Measurements from ENCODE around the gene EIF1. TPM values are rescaled to one million over a fixed set of nuclear protein-coding genes. Genes with fewer than 3 reads are reported as not detected.
"Not testable (repeated sequence)": the region's sequence is repeated elsewhere in the genome, so short reads cannot be mapped to it uniquely, and the experiment has no call there.

The EIF1 gene
- total RNA-seq, 1 donor from 2014 or later, result 1,012 TPM

GRCh38 chr17:41678907-41679739, 9.6 kb upstream of the EIF1 start:
- no peak for DNase-seq (ENCODE audit: low spot score)

DNA sequence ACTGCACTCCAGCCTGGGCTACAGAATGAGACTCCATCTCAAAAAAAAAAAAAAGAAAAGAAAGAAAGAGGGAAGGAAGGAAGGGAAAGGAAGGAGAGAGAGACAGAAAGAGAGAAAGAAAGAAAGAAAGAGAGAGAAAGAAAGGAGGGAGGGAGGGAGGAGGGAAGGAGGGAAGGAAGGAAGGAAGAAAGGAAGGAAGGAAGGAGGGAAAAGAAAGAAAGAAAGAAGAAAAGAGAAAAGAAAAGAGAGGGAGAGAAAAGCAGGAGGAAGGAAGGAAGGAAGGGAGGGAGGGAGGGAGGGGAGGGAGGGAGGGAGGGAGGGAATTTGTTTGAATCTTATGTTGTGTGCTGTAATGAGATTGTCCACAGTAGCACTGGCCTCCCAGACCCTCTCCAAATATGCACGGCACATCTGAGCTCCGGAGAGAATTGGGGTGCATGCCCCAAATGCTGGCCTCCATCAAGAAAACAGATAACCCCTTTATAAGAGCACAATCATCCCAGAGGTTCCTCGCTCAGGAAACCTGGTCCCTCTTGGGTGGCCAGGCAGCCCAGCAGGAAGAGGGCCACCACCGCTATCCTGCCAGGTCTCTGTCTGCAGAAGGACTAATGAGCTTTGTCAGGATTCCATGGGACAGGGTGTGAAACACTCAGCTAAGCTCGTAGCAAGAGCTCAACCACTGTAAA, 8.8 kb upstream of the EIF1 start:
- DNase-seq (ENCODE audit: low spot score), result no peak

DNA sequence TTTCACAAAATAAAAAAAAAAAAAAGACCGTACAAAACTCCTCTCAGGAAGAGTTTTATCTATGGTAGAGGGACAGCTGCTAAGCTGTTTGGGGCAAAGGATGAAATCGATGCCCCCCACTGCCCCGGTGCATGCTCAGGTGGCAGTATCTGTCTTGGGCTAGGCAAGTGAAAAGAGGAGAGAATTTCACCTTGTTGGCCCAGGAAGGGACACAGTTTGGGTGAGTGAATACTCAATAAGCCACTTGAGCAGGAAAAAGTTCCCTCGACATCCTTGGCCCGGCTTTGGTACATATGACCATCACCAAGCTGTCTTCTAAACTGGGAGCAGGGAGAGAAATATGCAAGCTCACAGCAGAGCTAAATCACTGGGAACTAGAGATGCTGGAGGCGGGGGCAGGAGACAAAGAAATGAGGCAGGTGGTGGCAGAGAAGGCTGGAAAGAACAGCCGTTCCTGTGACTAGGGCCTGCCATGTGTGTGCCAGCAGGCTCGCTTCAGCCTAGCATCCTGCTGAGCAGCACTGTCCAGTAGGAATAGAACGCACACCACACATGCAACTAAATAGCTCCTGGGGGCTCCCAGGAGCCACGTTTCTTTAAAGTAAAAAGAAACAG, 8.2 kb upstream of the EIF1 start:
- no peak for DNase-seq (ENCODE audit: low spot score)

DNA sequence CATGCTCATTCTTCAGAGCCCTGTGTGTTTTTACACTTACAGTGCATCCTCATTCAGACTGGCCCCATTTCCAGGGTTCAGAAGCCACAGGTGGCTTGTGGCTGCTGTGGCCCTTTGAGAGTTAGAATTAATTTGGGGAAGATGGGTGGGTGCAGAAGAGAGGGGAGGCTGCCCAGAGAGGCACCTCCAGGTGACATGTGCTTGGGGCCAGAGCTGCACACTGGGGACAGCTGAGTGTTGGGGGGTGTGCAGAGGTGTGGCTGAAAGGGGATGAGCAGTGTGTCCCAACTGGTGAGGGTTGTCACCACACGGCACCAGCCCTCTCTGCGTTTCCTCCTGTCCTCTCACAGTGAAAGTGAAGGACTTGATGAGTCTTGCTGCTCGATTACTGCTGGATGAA, 6.9 kb upstream of the EIF1 start:
- no peak for DNase-seq (ENCODE audit: low spot score)

- no peak for DNase-seq (ENCODE audit: low spot score)
These were observed 6.1 kb upstream of the EIF1 start for GRCh38 chr17:41682631-41683030.

- DNase-seq (ENCODE audit: low spot score), result no peak
These were observed 5.2 kb upstream of the EIF1 start for GRCh38 chr17:41683441-41684007.

GRCh38 chr17:41684035-41684434, 4.7 kb upstream of the EIF1 start:
- DNase-seq (ENCODE audit: low spot score), result no peak

DNA sequence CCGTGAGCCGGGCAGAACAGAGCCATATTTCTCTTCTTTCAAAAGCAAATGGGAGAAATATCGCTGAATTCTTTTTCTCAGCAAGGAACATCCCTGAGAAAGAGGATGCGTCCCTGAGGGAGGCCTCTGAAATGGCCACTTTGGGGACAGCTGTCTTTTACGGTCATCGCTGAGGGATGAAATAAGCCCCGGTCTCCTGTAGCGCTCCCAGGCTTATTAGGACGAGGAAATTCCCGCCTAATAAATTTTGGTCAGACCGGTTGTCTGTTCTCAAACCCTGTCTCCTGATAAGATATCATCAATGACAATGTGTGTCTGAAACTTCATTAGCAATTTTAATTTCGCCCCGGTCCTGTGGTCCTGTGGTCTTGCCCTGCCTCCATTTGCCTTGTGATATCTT, 2.9 kb upstream of the EIF1 start:
- not testable (repeated sequence) for DNase-seq (ENCODE audit: low spot score)

GRCh38 chr17:41686281-41686680, 2.4 kb upstream of the EIF1 start:
- no peak for DNase-seq (ENCODE audit: low spot score)

DNA sequence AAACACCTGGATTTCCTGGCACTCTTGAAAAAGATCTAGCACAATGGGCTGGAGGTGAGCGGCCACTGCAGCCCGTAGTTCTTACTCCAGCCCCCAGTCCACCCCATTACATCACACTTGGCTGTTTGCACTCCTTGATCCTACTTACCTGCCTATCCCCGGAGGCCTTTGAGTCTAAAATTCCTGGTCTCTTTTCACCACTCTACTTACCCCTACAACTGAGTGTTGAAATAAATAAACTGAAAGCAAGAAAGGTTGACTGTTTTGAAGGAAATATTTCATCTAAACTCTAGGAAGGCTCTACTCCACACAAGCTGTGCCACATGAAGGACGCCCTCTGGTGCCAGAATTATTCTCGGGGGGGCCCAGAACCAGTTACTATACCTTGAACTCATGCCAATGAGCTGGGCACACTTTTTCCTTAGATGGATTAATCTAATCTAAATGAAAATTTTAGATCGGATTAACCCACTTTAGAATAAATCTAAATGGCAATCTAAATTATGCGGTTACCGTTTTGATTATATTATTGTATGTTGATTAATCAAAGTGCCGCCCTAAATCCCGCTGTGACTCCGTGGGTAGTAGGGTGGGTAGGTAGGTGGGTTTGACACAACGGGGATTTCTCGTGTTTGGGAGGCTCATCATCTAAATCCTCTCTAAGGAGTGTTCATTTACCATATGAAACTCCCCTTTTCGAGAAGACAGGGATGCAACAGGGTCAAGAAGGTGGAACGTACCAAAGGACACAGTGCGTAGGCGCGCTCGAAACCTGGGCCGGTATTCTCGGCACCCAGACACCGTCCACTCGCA, 651 bp upstream of the EIF1 start:
- DNase-seq (ENCODE audit: low spot score), result peak; percentile 71

DNA sequence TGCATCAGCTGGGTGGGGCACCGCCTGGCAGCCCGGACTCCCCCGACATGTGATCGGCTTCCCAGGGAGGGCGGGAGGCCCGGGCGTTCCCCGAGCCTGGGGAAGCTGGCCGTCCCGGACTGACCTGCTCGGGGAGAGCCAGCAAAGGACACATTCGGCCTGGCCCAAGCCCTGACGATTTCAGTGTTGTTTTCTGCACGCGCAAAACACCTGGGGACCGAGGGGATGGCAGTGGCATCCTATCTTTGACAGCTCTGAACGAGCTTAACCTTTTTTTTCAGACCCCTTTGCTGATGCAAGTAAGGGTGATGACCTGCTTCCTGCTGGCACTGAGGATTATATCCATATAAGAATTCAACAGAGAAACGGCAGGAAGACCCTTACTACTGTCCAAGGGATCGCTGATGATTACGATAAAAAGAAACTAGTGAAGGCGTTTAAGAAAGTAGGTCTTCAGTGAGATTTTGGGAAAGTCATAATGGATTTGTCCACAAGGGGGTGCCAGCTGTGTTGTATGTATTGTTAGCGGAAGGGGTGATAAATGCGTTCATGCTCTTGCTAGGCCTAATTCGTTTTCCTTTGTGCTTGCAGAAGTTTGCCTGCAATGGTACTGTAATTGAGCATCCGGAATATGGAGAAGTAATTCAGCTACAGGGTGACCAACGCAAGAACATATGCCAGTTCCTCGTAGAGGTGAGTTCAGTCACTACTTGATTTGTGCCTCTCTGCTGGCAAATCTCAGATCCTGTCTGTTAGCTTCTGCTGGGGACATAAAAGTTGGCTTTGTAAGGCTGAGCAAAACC, 1.0 kb downstream of the EIF1 start:
- DNase-seq (ENCODE audit: low spot score), result peak; percentile 68

DNA sequence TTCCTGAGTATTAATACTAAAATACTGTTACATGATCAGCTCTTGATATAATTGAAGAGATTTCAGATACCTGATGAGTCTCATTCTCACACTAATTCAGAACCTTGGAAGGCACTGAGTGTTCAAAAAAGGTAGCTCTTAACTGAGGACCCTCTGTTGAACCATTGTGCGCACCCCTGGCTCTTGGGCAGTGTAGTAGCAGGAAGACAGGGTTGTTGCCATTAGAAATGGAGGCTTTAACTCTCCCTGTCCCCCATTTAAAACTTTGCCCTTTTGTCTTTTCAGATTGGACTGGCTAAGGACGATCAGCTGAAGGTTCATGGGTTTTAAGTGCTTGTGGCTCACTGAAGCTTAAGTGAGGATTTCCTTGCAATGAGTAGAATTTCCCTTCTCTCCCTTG, 1.8 kb downstream of the EIF1 start:
- no peak for DNase-seq (ENCODE audit: low spot score)

DNA sequence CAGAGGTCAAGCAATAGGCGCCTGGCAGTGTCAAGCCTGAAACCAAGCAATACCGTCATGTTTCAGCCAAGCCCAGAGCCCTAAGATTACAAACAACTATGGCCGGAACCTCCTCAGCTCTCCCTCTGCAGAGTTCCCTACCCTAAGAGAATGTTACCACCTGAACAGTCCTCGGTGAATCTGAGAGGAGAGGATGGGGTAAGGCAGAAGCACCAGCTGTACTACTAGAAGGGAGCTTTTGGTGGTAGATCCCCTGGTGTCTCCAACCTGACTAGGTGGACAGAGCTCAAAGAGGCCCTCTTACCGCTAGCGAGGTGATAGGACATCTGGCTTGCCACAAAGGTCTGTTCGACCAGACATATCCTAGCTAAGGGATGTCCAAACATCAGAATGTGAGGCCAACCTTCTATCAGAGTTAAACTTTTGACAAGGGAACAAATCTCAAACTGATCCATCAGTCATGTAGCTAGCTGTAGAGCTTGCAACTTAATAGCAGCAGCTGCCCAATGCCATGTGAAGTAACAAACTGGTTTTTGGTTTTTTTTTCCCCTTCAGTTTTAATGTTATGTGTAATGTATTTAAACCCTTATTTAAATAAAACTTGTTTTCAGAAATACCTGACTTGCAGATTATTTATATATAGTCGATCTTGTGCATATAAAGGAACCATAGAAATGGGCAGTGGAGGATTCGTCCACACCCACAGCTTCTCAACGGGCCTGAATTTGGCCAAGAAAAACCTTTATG, 2.5 kb downstream of the EIF1 start:
- DNase-seq (ENCODE audit: low spot score), result no peak

DNA sequence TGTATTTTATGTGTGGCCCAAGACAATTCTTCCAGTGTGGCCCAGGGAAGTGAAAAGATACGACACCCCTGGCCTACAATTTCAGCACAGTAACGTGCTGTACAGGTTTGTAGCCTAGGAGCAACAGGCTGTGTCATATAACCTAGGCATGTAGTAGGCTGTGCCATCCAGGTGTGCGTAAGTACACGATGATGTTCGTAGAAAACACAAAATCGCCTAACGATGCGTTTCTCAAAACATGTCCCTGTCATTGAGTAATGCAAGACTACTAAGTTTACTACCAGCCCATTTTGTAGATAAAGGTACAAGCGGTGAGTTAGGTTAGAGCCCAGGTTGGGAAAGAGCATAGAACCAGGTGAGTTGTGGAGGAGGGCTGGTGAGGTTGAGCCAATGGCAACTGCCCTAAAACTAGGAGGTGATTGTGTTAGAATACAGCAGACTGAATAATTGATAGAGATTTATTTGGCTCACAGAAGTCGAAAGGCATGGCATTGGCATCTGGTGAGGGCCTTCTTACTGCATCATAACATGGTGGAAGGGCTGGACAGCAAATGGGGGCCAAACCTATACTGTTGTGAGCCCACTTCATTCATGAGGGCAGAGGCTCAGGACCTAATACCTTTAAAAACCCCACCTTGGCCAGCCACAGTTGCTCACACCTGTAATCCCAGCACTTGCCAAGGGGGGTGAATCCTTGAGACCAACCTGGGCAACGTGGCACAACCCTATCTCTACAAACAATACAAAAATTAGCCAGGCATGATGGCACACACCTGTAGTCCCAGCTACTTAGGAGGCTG, 4.2 kb downstream of the EIF1 start:
- DNase-seq (ENCODE audit: low spot score), result no peak

- no peak for DNase-seq (ENCODE audit: low spot score)
These were observed 6.5 kb downstream of the EIF1 start for GRCh38 chr17:41695134-41695661.

- DNase-seq (ENCODE audit: low spot score), result peak; percentile 67
These were observed 7.5 kb downstream of the EIF1 start for GRCh38 chr17:41695954-41696757.

DNA sequence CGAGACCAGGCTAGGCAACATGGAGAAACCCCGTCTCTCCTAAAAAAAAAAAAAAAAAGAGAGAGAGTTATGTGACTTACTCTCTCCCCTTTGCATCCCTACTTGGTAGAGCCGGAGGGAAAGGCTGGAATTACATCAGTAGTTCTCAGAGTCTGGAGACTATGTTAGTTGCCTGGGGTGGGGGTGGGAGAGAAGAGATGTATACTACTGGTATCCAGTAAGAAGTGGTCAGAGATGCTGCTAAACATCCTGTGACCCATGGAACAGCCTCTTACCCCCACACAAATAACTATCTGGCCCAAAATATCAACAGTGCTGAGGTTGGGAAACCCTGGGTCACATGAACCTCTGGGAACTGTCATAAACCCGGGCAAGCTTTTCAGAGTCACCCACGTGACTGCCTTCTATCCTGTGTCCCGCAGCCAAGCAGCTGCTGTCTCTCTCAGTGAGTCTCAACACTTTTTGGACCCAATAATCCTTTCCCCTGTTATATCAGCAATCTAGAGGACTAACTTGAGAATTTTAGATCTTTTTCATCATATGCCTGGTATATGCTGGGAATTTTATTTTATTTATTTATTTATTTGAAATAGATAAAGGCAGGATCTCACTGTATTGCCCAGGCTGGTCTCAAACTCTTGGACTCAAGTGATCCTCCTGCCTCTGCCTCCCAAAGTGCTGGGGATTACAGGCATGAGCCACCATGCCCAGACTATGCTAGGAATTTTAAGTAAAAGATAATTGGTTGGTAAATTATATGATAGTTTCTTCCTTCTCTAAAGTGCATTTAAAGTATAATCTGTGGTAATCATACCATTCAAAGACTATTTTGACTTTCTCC, 8.7 kb downstream of the EIF1 start:
- peak; percentile 72 for DNase-seq (ENCODE audit: low spot score)

Measured in ureter (tissue), 1 donor.